K562 (cell line): Measurements from ENCODE around the gene ZNF778. TPM values are rescaled to one million over a fixed set of nuclear protein-coding genes. Genes with fewer than 3 reads are reported as not detected.

ENCODE experiments used
- ARID3A ChIP-seq: IDR thresholded peaks from 2 replicates; pipeline ENCODE4 v1.6.1; 2012; ENCODE audit warnings: low read depth, low read length, improper control_type of control experiment, borderline replicate concordance
- ATF1 ChIP-seq, 2 experiments: fragments of 450-650 bp in 1 of 2; IDR thresholded peaks; 2 replicates each; pipeline ENCODE4 v1.6.1; 2016; ENCODE audit warnings: missing compliant biosample characterization in 1 of 2, missing genetic modification characterization in 1 of 2
- HMBOX1 ChIP-seq: sonication (generic); IDR thresholded peaks from 2 replicates; pipeline ENCODE4 v1.6.1; 2016
- KAT7 ChIP-seq: sonication (generic); formaldehyde crosslinking; IDR thresholded peaks from 2 replicates; pipeline ENCODE4 v1.8.0; 2022; ENCODE audit warnings: missing genetic modification reagents, mild to moderate bottlenecking, borderline replicate concordance
- MAFK ChIP-seq: IDR thresholded peaks from 2 replicates; pipeline ENCODE4 v1.6.1; 2011; ENCODE audit warnings: low read length, improper control_type of control experiment
- MEF2D ChIP-seq: conservative IDR thresholded peaks from 2 replicates; pipeline ENCODE4 v1.6.1; 2016; ENCODE audit warnings: low read depth, missing genetic modification characterization, missing compliant biosample characterization
- MYBL2 ChIP-seq, 2 experiments: fragments of 450-650 bp in 1 of 2; sonication (generic) in 1 of 2; formaldehyde crosslinking in 1 of 2; IDR thresholded peaks; 2 replicates each; pipeline versions ENCODE4 v1.6.1 to v1.8.1; 2017 to 2022; ENCODE audit warnings: borderline replicate concordance in 1 of 2, inconsistent platforms in 1 of 2, low read depth in 1 of 2, mild to moderate bottlenecking in 1 of 2, missing genetic modification reagents in 1 of 2, moderate library complexity in 1 of 2
- NFE2L1 ChIP-seq: fragments of 450-650 bp; IDR thresholded peaks from 2 replicates; pipeline ENCODE4 v1.6.1; 2016; ENCODE audit warnings: missing genetic modification characterization, low read depth, mild to moderate bottlenecking, missing compliant biosample characterization, moderate library complexity, borderline replicate concordance
- PHTF2 ChIP-seq: fragments of 250-450 bp; sonication (Bioruptor Pico); IDR thresholded peaks from 2 replicates; pipeline ENCODE4 v1.5.0; 2021; ENCODE audit warnings: mild to moderate bottlenecking
- RERE ChIP-seq: sonication (generic); formaldehyde crosslinking; IDR thresholded peaks from 2 replicates; pipeline ENCODE4 v1.8.0; 2023; ENCODE audit warnings: missing genetic modification reagents, mild to moderate bottlenecking, borderline replicate concordance
- SMARCC2 ChIP-seq: fragments of 450-650 bp; IDR thresholded peaks from 2 replicates; pipeline ENCODE4 v1.6.1; 2017; ENCODE audit warnings: antibody characterized with exemption, moderate library complexity, mild to moderate bottlenecking, low read depth
- SNAPC5 ChIP-seq: fragments of 250-450 bp; sonication (Bioruptor Pico); IDR thresholded peaks from 2 replicates; pipeline ENCODE4 v1.8.0; 2021; ENCODE audit warnings: moderate library complexity, mild to moderate bottlenecking, inconsistent platforms
- SRF ChIP-seq, 2 experiments: fragments of 250-450, 450-650 bp in 1 of 2; sonication (Bioruptor Pico) in 1 of 2; sonication (generic) in 1 of 2; formaldehyde crosslinking; IDR thresholded peaks; 2 replicates each; pipeline versions ENCODE4 v1.5.0 to v1.5.1; 2020 to 2022; ENCODE audit warnings: mild to moderate bottlenecking in 1 of 2, missing genetic modification reagents in 1 of 2
- TARDBP ChIP-seq: fragments of 450-650 bp; IDR thresholded peaks from 2 replicates; pipeline ENCODE4 v1.6.1; 2016
- ZNF780A ChIP-seq: fragments of 250-450 bp; sonication (Bioruptor Pico); IDR thresholded peaks from 2 replicates; pipeline ENCODE4 v1.5.0; 2021; ENCODE audit warnings: mild to moderate bottlenecking
- polyA plus RNA-seq, 8 experiments: library from polyadenylated mRNA; depleted of rRNA in 4 of 8; stranded (reverse) in 5 of 8; unstranded in 3 of 8; fragments of >200 nt; fragmentation: Nextera tagmentation in 2 of 8; fragmentation: Illumina TruSeq in 1 of 8; extraction: Ambion mirVana in 2 of 8; extraction: Trizol in 1 of 8; gene quantifications; 2 replicates each; pipeline versions ENCODE4 v1.2.1 to v1.2.3, GENCODE V29; 2011 to 2014; ENCODE audit warnings: inconsistent platforms in 1 of 8, missing spikeins in 1 of 8
- total RNA-seq, 7 experiments: library from RNA; depleted of rRNA in 6 of 7; stranded (reverse); fragments of >200 nt in 6 of 7; fragmentation: Illumina TruSeq in 2 of 7; extraction: Trizol in 2 of 7; gene quantifications; 2 replicates each; pipeline versions ENCODE4 v1.2.1 to v1.2.3, GENCODE V29; 2011 to 2021; ENCODE audit warnings: low replicate concordance in 1 of 7
- TF ChIP-seq, protein P1 (sequence below): fragments of 200-800 bp; sonication (Bioruptor generic); IDR thresholded peaks from 2 replicates; pipeline ENCODE4 v1.6.1; 2017; ENCODE audit warnings: missing genetic modification characterization, missing compliant biosample characterization

Gene ZNF778
- total and polyA plus RNA-seq, 9 of the 15 experiments (the other 6 are each of a cell fraction or from before 2014, with no cell fraction given), result 0.70 to 60.6 (median 7.5) TPM

DNA sequence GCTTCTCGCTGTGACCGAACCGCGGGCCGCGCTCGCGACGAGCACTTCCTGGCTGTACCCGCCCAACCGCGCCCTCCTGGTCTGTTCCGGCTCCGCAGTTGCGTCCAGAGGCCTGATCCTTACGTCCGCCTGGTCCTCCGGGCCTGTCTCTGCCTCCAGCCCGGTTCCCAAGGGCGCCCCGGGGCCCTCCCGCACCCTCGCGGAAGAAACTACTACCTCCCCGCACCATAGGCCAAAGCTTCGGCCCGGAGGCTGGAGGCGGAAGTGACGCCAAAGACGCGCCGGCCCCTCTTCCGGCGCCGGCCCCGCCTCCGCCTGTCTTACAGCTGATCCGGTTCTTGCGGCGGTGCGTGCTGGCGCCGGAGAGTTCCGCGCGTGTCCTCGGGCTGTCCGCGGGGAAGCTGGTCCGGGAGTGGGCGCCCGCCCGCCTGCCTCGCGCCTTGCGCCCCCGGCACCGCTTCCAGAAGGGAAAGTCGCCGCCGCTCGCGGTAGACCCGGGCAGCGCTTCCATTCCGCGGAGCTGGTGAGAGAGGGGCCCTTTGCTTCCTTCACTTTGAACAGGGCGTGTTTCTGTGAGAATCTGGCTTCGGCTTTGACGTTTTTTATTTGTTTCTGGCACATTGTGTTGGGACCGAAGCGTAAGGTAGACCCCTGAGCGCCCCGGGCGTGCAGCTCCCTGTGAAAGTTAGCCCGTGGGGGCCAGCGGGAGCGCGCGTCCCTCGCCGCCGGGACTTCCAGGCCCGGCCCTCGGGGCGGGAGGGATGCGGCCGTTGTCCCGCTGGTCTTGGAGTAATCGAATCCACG lies at the start of gene ZNF778 (continued):
- TF ChIP-seq ZNF780A (CRISPR knock-in tag), result no peak
- TF ChIP-seq MEF2D (tag), result no peak
- peak; percentile 60 for TF ChIP-seq ATF1 (CRISPR knock-in tag; IDR thresholded peaks at IDR 0.05)
- peak; percentile 96 for TF ChIP-seq ATF1 (tag; IDR thresholded peaks at IDR 0.05)
- TF ChIP-seq RERE (CRISPR knock-in tag), result no peak
- no peak for TF ChIP-seq MAFK
- TF ChIP-seq MYBL2 (IDR thresholded peaks at IDR 0.05; ENCODE audit: low read depth), result no peak
- TF ChIP-seq MYBL2 (CRISPR knock-in tag; IDR thresholded peaks at IDR 0.05; ENCODE audit: borderline replicate concordance), result no peak
- TF ChIP-seq KAT7 (CRISPR knock-in tag), result peak; percentile 83; the same call in 1 of the 2 replicates
- TF ChIP-seq ARID3A, result no peak
- TF ChIP-seq SNAPC5 (CRISPR knock-in tag), result no peak
- TF ChIP-seq SRF (CRISPR knock-in tag; IDR thresholded peaks at IDR 0.05), result peak in 1 of 2 experiments; percentile 60; a peak in 1 of 4 replicates
- TF ChIP-seq TARDBP, result no peak
- no peak for TF ChIP-seq NFE2L1 (tag)
- no peak for TF ChIP-seq PHTF2 (CRISPR knock-in tag)
- TF ChIP-seq SMARCC2, result no peak; the same call in 1 of the 2 replicates
- no peak for TF ChIP-seq HMBOX1
- TF ChIP-seq, protein P1, sequence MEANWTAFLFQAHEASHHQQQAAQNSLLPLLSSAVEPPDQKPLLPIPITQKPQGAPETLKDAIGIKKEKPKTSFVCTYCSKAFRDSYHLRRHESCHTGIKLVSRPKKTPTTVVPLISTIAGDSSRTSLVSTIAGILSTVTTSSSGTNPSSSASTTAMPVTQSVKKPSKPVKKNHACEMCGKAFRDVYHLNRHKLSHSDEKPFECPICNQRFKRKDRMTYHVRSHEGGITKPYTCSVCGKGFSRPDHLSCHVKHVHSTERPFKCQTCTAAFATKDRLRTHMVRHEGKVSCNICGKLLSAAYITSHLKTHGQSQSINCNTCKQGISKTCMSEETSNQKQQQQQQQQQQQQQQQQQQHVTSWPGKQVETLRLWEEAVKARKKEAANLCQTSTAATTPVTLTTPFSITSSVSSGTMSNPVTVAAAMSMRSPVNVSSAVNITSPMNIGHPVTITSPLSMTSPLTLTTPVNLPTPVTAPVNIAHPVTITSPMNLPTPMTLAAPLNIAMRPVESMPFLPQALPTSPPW (CRISPR knock-in tag), result peak; percentile 53
